ENCODE measurements around the gene ICOSLG.
"Not testable (repeated sequence)": the region's sequence is repeated elsewhere in the genome, so short reads cannot be mapped to it uniquely, and the experiment has no call there.

The ICOSLG gene

DNA sequence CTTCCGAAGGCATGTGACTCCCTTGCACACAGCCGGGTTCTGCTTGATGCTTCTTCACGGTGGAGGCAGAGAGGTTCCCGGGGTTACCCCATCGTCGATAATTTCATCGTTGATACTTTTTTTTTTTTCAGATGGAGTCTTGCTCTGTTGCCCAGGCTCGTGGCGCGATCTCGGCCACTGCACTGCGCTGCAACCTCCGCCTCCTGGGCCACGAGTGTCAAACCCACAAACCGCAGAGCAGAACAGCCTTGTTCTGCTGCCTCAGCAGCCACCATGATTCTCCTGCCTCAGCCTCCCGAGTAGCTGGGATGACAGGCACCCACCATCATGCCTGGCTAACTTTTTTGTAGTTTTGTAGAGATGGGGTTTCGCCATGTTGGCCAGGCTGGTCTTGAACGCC lies 20.1 kb downstream of the ICOSLG start:
- not testable (repeated sequence) for DNase-seq

DNA sequence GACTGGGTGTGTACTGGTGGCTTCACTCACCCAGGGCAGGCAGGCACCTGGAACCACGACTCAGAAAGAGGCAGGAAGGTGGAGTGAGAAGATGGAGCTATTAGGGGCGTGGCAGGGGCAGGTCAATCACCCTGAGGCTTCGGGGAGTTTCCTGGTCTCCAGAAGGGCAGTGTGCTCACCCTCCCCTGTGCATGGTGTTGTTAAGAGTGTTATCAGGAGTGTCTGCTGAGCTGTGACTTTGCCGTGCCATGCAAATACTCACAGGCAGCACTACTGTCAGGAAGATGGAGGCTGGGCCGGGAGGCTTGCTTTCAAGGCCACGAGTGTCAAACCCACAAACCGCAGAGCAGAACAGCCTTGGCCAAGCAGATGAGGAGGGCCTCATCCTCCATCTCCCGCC lies 22.3 kb downstream of the ICOSLG start:
- DNase-seq = not testable (repeated sequence)

DNA sequence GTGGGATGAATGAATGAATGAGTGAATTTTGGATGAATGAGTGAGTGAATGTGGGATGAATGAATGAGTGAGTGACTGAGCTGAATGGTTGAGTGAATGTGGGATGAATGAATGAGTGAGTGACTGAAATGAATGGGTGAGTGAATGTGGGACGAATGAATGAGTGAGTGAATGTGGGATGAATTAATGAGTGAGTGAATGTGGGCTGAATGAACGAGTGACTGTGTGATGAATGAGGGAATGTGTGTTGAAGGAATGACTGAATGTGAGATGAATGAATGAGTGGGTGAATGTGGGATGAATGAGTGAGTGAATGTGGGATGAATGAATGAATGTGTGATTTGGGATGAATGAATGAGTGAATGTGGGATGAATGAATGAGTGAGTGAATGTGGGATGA lies 28.8 kb downstream of the ICOSLG start:
- DNase-seq = not testable (repeated sequence)

DNA sequence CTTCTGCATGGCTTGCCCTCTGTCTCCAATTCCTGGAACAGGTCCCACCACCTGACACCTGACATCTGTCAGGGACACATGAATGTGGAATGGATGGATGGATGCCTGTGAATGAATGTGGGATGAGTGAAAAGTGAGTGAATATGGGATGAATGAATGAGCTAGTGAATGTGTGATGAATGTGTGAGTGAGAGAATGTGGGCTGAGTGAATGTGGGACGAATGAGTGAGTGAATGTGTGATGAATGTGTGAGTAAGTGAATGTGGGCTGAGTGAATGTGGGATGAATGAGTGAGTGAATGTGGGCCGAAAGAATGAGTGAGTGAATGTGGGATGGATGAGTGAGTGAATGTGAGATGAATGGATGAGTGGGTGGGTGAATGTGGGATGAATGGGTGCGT lies 29.2 kb downstream of the ICOSLG start:
- DNase-seq = not testable (repeated sequence)

DNA sequence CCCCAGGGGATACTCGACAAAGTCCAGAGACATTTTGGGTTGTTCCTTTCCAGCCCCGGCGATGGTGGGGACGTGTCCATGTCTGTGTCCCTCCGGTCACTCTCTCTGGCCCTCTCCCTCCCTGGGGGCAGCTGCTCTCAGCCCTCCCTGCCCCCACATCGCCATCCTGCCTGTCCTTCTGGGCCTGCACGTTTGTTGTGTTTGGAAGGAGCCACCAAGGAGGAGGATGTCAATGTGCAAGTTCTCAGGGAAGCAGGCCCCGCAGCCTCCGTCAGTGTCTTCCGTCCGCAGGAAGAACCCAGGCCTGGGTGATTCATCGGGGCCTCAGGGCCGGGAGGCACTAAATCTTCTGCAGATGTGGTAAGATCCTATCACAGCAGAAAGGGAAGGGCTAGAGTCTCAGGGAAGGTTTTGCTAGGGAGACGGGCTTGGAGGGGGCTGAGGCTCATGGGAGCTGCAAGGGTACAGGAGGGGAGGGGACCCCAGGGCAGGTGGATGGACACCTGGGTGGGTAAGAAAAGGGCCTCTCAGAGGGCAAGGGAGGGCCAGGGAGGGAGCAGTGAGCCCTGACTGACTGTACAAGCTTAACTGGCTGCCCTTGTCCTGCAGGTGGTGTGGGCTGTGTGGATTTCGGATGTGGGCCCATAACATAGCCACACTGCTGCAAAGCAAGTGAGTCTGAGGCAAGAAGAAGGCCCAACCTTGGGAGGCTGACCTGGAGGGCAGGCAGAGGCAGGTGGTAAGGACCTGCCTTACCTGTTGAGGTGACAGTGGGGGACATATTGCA lies 32.7 kb downstream of the ICOSLG start:
- DNase-seq = not testable (repeated sequence)

DNA sequence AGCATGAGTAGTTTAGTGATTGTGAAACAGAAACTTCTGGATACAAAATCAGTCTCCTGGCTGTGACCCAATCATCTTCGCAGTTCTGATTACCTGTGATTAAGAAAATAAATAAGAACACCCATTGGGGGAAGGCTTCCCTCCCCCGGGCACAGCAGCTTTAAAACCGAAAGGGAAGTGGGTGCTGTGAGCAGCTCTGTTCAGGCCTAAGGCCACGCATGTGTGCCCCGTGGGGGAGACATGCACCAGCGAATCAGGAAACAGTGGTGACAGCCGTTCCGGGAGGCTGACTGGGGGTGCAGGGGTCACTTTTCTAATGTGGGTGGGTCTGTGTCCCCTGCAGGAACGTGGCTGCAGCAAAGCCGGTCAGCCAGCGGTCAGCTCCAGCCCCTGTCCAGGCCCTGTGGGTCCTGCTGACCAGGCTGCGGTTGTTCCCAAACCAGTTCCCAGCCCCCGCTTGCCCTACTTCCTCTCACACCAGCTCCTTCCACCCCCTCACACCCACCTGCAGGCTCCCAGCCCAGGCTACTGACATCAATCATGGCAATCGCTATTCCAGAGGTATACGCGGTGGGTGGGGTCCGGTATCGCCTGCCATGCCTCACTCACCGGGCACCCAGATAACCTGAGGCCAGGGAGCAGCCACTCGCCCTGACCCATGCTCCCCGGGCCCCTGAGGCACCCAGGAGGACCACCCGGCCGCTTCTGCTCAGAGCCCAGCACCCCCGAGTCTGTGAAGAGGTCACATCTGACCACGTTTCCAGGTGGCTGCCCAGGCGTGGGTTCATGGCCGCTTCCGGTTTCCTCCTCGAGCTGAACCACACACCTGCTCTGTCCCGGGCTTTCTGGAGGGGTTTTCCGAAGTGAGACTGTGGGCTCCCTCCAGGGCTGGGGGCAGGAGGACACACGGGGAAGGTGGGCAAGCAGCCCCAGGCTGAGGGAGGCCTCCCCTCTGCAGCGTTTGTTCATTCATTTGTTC lies 33.8 kb downstream of the ICOSLG start:
- not testable (repeated sequence) for DNase-seq

DNA sequence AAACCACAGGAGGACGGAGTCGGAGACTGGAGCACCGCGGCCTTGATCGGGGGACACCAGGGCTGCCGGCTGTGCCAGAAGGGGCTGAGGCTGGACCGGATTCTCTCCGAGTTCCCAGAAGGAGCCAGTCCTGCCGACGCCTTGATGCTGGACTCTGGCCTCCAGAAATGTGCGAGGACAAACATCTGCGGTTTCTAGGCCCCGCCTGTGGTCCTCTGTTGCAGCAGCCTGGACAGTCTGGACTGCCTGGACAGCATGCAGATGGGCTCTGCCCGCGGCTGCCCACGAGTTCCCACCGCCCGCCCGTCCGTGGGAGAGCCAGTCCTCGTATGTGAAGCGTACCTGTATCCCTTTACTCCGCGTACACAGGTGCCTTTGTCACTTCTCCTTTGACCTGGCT lies 34.6 kb downstream of the ICOSLG start:
- not testable (repeated sequence) for DNase-seq

DNA sequence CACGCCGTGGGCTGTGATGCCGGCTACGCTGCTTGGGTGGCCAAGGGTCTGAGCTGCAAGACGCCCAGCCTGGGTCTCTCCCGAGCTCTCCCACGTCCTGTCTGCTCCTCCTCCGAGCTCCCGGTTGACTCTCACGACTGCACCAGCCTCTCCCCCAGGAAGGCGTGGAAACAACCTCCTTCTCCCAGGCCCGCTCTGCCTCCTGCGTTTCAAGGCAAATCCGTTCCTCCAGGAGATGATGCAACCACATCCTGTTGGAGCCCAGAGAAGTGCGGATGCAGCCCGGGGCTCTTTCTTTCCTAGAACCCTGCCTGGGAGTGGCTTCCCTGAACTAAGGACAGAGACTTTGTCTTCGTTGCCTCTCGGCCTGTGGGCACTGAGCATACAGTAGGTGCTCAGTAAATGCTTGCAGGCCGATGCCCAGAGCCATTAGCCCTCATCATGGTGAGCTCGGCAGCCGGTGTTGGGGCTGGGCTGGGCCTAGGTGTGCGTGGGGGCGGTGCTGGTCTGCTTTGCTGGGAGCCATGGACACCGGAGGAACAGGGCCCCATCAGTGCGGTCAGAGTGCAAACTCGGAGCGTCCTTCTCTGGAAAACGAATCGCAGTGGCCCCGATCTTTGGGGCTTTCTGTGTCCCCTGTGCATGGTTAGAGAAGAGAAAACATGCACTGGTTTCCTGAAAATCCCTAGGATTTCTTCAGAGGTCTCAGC lies 38.0 kb downstream of the ICOSLG start:
- not testable (repeated sequence) for DNase-seq

DNA sequence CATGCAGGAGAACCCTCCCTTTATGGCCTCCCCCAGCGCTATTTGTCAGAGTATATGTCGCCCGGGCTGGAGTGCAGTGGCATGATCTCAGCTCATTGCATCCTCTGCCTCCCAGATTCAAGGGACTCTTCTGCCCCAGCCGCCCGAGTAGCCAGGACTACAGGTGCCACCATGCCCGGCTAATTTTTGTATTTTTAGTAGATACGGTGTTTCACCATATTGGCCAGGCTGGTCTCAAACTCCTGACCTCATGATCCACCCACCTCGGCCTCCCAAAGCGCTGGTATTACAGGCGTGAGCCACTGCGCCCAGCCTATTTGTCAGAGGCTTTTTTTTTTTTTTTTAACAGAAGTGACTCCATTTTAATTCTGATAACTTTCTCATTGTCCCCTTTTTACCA lies 40.7 kb downstream of the ICOSLG start:
- DNase-seq = not testable (repeated sequence)

DNA sequence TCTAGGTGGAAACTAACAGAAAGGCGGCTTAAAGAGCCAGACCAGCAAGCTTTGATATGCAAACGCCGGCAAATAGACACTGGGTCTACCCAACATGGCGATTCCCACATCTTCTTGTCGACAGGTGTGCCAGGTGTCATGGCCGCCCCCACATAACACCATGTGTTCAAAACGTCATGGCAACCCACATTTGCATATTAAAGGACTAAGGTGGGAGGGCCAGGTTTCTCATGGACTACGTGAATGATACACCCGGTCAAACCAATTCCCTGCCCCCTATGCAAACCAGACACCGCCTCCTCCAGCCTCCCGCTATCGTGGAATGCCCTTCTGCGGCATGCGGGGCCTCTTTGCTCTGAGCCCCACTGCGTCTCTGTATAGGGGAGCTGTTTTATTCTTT lies 41.3 kb downstream of the ICOSLG start:
- no peak for DNase-seq

DNA sequence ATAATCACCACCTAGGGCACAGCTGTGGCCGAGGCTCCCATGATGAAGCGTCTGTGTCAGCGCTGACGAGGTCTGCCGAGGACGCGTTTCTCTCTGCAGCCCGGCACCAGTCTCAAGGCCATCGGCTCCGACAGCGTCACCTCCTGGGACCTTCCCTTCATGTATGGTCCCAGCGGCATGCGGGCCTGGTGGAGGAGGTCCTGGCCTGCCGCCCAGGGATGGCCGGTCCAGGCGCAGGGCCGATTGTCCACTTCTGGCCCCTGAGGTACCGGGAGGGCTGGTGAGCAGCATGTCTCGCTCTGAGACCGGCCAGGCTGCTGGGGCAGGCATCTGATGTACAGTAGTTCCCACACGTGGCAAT lies 43.6 kb downstream of the ICOSLG start:
- not testable (repeated sequence) for DNase-seq

DNA sequence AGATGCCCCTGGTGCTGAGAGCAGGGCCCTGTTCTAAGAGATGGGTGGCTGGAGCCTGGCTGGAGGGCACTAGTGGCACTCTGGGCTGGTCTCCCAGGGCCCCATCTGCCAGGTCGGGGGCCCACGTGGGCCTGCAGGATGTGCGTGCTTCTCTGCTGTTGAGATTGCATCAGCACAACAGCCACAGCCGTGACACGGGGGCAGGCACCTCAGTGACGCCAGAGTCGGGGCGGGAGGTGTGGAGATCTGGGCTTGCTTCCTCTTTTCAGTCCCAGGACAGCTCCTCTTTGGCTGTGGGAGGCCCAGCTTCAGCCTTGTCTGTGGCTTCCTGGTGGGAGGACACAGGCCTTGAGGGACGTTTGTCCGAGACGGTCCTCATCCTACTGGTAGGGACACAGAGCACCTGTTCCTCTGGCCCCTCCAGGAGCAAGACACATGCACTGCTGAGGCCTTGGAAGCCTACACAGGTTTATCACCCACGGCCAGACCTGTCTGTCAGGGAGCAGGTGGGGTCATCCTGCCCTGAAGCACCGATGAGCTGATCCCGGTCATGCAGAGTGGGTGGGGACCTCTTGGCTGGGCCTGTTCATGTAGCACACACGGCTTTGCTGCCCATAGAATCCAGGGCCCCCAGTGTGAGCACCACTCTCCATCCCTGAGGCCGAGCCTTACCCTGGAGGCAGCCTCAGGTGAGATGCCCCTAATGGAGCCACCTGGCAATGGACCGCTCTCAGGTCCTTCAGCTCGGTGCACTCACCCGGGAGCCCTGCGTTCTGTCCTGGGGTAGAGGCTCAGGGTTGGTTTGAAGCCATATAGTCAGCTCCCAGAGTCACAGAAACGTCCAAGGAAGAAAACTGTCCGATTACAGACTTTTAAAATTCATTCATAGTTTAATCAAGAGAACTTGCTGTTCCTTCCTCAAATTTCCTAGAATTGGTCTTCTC lies 44.3 kb downstream of the ICOSLG start:
- DNase-seq = not testable (repeated sequence)

DNA sequence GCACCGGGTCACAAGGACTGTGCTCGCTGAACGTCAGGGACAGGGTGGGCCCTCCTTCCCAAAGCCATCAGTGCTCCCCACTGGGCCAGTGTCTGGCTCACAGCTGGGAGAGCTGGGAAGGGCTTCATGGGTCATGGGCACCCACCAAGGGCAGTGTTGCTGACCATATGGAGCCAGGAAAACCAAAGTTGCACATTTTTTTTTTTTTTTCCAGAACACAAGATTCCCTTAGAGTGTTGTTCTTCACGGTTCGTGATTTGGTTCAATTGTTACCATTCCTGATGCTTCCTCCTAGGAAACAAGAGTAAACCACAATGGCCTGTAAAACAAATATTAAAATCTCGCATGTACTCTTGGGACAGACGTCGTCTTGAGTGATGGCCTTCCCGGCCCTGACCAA lies 45.9 kb downstream of the ICOSLG start:
- not testable (repeated sequence) for DNase-seq

DNA sequence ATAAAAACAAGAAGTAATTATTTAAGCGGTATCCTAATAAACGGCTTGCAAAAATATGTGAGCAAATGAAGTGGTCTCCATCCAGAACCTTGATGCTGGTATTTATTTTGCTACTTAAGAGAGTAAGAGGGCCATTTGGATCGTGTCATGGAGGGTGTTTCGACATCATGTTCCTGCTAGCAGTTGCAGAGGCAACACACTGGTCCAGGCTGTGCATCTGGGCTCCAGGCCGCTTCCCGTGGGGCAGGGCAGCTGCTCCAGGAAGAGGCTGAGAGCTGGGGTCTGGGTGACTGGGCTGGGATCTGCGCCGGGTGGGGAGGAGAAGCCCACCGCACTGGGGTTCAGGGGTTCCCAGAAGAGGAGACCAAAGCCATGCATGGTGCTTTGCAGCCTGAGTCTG lies 46.3 kb downstream of the ICOSLG start:
- not testable (repeated sequence) for DNase-seq

DNA sequence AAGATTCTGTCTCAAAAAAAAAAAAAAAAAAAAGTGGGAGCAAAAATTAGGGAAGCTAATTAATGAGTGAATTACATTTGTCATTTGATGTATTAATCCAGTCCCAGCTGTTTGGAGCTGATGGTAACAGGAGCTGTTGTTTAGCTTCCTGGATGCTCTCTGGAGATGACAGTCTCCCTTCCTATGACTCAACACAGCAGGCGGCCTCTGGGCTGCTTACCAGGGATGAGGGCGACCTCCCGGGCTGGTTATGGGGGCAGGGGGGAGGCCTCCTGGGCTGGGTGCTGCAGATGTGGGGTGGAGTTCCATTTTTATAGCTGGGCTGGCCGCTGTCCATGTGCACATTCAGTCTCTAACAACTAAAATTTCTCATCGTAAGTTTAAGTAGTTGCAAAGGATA lies 47.6 kb downstream of the ICOSLG start:
- DNase-seq = not testable (repeated sequence)

DNA sequence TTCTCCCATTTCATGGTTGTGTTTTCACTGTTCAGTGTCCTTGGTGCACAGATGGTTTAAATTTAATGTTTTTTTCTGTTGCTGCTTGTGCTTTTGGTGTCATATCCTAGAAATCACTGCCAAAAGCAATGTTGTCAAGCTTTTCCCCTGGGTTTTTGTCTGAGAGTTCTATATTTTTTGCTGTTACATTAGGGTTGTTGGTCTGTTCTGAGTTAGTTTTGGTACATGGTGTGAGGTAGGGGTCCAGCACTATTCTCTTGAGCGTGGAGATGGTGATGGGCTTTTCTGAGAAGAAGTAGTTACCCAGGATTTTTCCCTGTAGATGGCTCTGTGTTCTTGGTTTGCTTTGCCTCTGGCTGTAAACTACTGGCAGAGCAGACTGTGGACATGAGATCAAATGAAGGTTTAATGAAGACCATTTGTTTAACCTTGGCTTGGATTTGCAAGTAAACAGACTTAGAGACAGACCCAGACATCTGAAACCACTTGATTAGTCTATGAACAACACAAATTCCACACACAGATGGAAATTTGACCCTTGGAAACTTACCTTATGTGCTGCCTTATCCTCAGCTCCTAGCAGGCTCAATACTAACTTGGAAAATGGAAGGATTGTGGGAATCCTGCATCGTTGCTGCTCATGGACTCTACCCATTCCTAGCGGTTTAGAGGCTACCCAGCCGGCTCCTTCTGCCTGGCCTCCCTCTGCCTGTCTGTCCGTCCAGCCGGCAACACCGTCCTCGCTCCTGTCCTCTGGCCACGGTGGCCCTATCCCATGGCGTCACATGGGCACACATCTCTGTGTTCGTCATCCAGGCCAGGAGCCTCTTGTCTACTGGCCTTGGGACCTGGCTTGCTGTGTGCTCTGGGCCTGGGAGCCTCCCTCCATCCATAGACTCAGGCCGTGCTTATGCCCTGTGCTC lies 50.1 kb downstream of the ICOSLG start:
- not testable (repeated sequence) for DNase-seq

DNA sequence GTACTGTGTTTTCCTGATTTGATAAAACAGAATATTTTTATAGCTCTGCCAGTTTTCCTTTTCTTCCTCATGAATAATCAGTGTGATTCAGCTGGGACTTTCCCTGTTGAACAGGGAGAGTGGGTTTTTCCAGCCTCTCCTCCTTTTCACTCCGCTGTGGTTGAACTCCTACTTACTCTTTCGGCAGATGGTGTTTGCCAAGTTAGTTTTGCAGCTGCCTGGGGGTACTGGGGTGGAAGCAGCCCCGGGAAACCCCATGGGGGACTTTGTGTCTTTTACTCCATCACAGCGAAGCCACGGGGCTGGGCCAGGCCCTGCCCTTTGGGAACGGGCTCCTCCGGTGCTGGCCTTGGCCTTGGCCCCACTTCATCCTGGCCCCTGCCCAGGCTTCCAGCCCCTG lies 55.9 kb downstream of the ICOSLG start:
- DNase-seq = not testable (repeated sequence)

DNA sequence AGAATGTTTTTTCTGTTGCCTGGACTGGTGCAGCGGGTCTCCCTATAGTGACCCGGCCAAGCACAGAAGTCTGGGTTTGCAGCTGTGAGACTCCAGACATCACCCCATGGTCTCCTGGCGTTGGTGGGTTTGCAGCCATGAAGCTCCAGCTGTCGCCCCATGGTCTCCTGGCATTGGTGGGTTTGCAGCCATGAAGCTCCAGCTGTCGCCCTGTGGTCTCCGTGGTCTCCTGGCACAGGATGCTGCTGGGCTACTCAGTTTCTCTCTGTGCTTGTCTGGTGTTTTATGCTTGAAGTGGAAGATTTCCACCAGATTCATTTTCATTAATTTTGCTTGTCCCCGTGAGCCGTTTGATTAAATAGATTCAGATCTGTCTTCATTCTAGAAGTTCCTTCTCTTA lies 58.5 kb downstream of the ICOSLG start:
- DNase-seq = not testable (repeated sequence)

DNA sequence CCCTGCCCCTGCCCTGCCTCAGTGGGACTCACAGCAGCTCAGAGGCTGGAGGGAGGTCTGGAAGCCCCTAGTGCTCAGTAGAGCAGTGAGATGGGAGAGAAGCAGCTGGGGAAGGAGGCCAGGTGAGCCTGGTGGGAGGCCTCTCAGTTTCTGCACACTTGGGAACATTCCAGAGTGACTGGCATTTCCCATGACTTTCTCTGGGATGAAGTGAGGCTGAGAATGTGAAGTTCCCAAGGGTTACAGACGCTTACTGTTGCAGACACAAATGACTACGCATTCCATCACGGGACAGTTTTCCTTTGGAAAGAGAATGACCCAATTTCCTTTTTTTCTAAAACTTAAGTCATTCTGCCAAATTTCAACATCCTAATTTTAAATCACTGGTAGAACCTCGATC lies 59.2 kb downstream of the ICOSLG start:
- DNase-seq = not testable (repeated sequence)

DNA sequence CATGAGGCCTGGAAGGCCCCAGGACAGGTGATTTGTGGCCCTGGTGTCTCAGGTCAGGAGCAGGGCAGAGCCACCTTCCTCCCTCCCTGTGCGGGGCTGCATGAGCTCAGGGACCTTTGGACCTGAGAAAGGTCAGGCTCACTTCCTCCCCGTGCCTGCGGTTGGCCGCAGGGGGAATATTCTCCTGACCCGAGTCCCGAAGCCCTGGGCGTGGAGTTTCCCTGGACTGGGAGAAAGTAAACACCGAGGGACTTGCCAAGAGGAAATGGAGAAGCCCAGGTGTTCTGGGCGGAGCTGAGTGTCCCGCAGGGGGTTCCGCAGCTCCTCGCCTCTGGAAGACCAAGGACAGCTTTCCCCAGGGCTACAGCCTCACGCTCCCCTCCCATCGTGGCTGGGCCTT lies 64.6 kb downstream of the ICOSLG start:
- DNase-seq = not testable (repeated sequence)

DNA sequence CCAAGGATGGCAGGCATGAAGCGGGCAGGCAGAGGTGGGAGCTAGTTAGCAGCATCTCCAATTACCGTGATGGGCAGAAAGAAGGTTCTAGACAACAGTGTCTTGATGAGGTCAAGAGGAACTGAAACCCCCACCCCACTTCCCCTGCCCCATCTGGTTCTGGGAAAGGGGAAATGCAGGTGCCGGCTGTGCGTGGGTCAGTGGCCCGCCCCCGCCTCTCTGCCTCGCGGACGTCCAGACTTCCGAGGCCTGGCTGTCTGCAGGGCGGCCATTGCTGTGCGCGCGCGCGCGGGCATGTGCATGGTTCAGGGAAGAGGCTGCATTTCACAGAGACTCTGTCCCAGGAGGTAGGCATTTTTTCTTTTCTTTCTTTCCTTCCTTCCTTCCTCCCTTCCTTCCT lies 65.6 kb downstream of the ICOSLG start:
- not testable (repeated sequence) for DNase-seq
